Muscle of back (tissue), 13 donors: ENCODE measurements around the gene SLFN12. TPM values are rescaled to one million over a fixed set of nuclear protein-coding genes. Genes with fewer than 3 reads are reported as not detected.
"Not testable (repeated sequence)": the region's sequence is repeated elsewhere in the genome, so short reads cannot be mapped to it uniquely, and the experiment has no call there.

ENCODE experiments used
- DNase-seq, 3 donors: peaks; one replicate each; pipeline versions ENCODE4 v3.0.0 to v3.0.0-alpha.2; 2013
- long read RNA-seq, 9 donors: transcript quantifications; one replicate each; lab custom pipeline, GENCODE V29; 2026
- polyA plus RNA-seq, 10 donors: library from polyadenylated mRNA; unstranded; fragments of 120-200 nt; gene quantifications; one replicate each; pipeline ENCODE4 v1.2.1, GENCODE V29; 2013; ENCODE audit not compliant: insufficient read length in 10 of 10

SLFN12 gene
- polyA plus RNA-seq: 1 to 10 TPM; 4.6 to 9.1 (median 6.7) TPM
- long read RNA-seq, donor 1, partial matches to known transcripts: 0 of 1 reads
- long read RNA-seq, donor 1, other reads (novel, unspliced or antisense): 0 of 1 reads
- long read RNA-seq, donor 2: 0 reads
- long read RNA-seq, donor 3: 0 reads
- long read RNA-seq, donor 4: 0 reads
- long read RNA-seq, donor 5: 0 reads
- long read RNA-seq, donor 6, partial matches to known transcripts: 0 of 3 reads
- long read RNA-seq, donor 6, other reads (novel, unspliced or antisense): 0 of 3 reads
- long read RNA-seq, donor 7: 0 reads
- long read RNA-seq, donor 8, partial matches to known transcripts: 0 of 1 reads
- long read RNA-seq, donor 8, other reads (novel, unspliced or antisense): 0 of 1 reads
- long read RNA-seq, donor 9: 0 reads

- peak; percentile 93 to 94 (median 94) for DNase-seq
Observed at GRCh38 chr17:35432176-35433074, at the start of gene SLFN12. SLFN12 (minus strand) TSS chr17:35432500; CDS start chr17:35423028, 9,472 bp downstream.

- DNase-seq: no peak
Observed at GRCh38 chr17:35479271-35479670, 47.0 kb upstream of the SLFN12 start.

GRCh38 chr17:35477248-35477647 lies 44.9 kb upstream of the SLFN12 start:
- no peak for DNase-seq

- no peak for DNase-seq
Observed at GRCh38 chr17:35476283-35476820, 44.1 kb upstream of the SLFN12 start.

- DNase-seq: no peak
Observed at GRCh38 chr17:35468475-35468874, 36.2 kb upstream of the SLFN12 start.

- DNase-seq: no peak
Observed at GRCh38 chr17:35467824-35468223, 35.5 kb upstream of the SLFN12 start.

- peak in 1 of 3 donors; percentile 41 for DNase-seq
Observed at GRCh38 chr17:35460354-35460851, 28.1 kb upstream of the SLFN12 start.

GRCh38 chr17:35454035-35454434 lies 21.7 kb upstream of the SLFN12 start:
- not testable (repeated sequence) for DNase-seq

- no peak for DNase-seq
Observed at GRCh38 chr17:35453171-35453570, 20.9 kb upstream of the SLFN12 start.

GRCh38 chr17:35449371-35449931 lies 17.2 kb upstream of the SLFN12 start:
- DNase-seq: peak in 1 of 3 donors; percentile 57

GRCh38 chr17:35448899-35449227 lies 16.6 kb upstream of the SLFN12 start:
- DNase-seq: no peak

GRCh38 chr17:35448214-35448898 lies 16.1 kb upstream of the SLFN12 start, which contains the start of gene SLFN13:
SLFN13 (minus strand) TSS chr17:35448766; CDS start chr17:35445680, 3,086 bp downstream.
- DNase-seq: peak; percentile 49 to 79 (median 70)

GRCh38 chr17:35447499-35447898 lies 15.2 kb upstream of the SLFN12 start:
- peak in 1 of 3 donors; percentile 47 for DNase-seq

- no peak for DNase-seq
Observed at GRCh38 chr17:35438433-35438832, 6.1 kb upstream of the SLFN12 start.

- DNase-seq: peak; percentile 87 to 98 (median 89)
Observed at GRCh38 chr17:35433075-35433894, 985 bp upstream of the SLFN12 start.

GRCh38 chr17:35429702-35430101 lies 2.6 kb downstream of the SLFN12 start:
- DNase-seq: no peak

- no peak for DNase-seq
Observed at GRCh38 chr17:35428229-35428628, 4.1 kb downstream of the SLFN12 start.

GRCh38 chr17:35423761-35424160 lies 8.5 kb downstream of the SLFN12 start:
- DNase-seq: no peak

GRCh38 chr17:35421069-35421468 lies 11.2 kb downstream of the SLFN12 start:
- not testable (repeated sequence) for DNase-seq

- DNase-seq: no peak
Observed at GRCh38 chr17:35416659-35417058, 15.6 kb downstream of the SLFN12 start.
